HG02642 (cell line): Measurements from ENCODE around the gene NPFFR1.
"Not testable (repeated sequence)": the region's sequence is repeated elsewhere in the genome, so short reads cannot be mapped to it uniquely, and the experiment has no call there.

Experiments used
- ATAC-seq: cut with Tn5 transposase; IDR thresholded peaks from one replicate; pipeline ENCODE4 v1.9.1; 2021; ENCODE audit warnings: mild to moderate bottlenecking; ENCODE audit not compliant: unreplicated experiment, poor library complexity

The NPFFR1 gene

GRCh38 chr10:70260259-70260658 is 23.5 kb downstream of the NPFFR1 start:
- ATAC-seq = no peak

- ATAC-seq = no peak
These were observed 25.6 kb downstream of the NPFFR1 start for GRCh38 chr10:70258216-70258615.

GRCh38 chr10:70257816-70258215 is 26.0 kb downstream of the NPFFR1 start:
- not testable (repeated sequence) for ATAC-seq

GRCh38 chr10:70256463-70256862 is 27.3 kb downstream of the NPFFR1 start:
- ATAC-seq = no peak

GRCh38 chr10:70255329-70256299 is 28.2 kb downstream of the NPFFR1 start:
- ATAC-seq = no peak

GRCh38 chr10:70254778-70255328 is 29.0 kb downstream of the NPFFR1 start:
- ATAC-seq = no peak

GRCh38 chr10:70253878-70254765 is 29.7 kb downstream of the NPFFR1 start:
- ATAC-seq = no peak

- ATAC-seq = no peak
These were observed 32.7 kb downstream of the NPFFR1 start for GRCh38 chr10:70250961-70251680.

- no peak for ATAC-seq
These were observed 36.4 kb downstream of the NPFFR1 start for GRCh38 chr10:70247360-70247759.

- no peak for ATAC-seq
These were observed 42.7 kb downstream of the NPFFR1 start for GRCh38 chr10:70241081-70241480.

GRCh38 chr10:70239986-70240385 is 43.8 kb downstream of the NPFFR1 start:
- not testable (repeated sequence) for ATAC-seq

- ATAC-seq = not testable (repeated sequence)
These were observed 44.5 kb downstream of the NPFFR1 start for GRCh38 chr10:70239077-70239976.

- ATAC-seq = not testable (repeated sequence)
These were observed 45.8 kb downstream of the NPFFR1 start for GRCh38 chr10:70237958-70238536.

- no peak for ATAC-seq
These were observed 48.9 kb downstream of the NPFFR1 start for GRCh38 chr10:70234668-70235447.

- no peak for ATAC-seq
These were observed 49.9 kb downstream of the NPFFR1 start for GRCh38 chr10:70233939-70234300.

- ATAC-seq = peak; percentile 90
These were observed 50.5 kb downstream of the NPFFR1 start, which contains the start of gene PPA1 for GRCh38 chr10:70233109-70233938. PPA1 (minus strand) TSS chr10:70233429; CDS start chr10:70233327, 102 bp downstream.

GRCh38 chr10:70232859-70233108 is 51.0 kb downstream of the NPFFR1 start:
- no peak for ATAC-seq
